HepG2 (cell line): ENCODE data around the gene GGT7.

Experiments
- ESRRA ChIP-seq: sonication (generic); formaldehyde crosslinking; IDR thresholded peaks from 2 replicates; pipeline ENCODE4 v1.5.1; 2020; ENCODE audit warnings: mild to moderate bottlenecking, low read depth, missing genetic modification reagents
- SOX6 ChIP-seq, 2 experiments: fragments of 450-650 bp in 1 of 2; sonication (generic) in 1 of 2; formaldehyde crosslinking in 1 of 2; IDR thresholded peaks; 2 replicates each; pipeline versions ENCODE4 v1.4.0 to v1.6.1; 2017 to 2020; ENCODE audit warnings: antibody characterized with exemption in 1 of 2, mild to moderate bottlenecking in 1 of 2, missing genetic modification reagents in 1 of 2
- TBX3 ChIP-seq: fragments of 450-650 bp; IDR thresholded peaks from 2 replicates; pipeline ENCODE4 v1.6.1; 2017; ENCODE audit warnings: antibody characterized with exemption, mild to moderate bottlenecking, inconsistent platforms, borderline replicate concordance
- YY1 ChIP-seq: IDR thresholded peaks from 2 replicates; pipeline ENCODE4 v1.6.1; 2011; ENCODE audit warnings: low read length, low read depth, moderate library complexity, mild to moderate bottlenecking; ENCODE audit not compliant: insufficient read depth, insufficient replicate concordance

- TF ChIP-seq TBX3: no peak
- TF ChIP-seq YY1: no peak
- TF ChIP-seq SOX6 (IDR thresholded peaks at IDR 0.05): no peak
- no peak for TF ChIP-seq SOX6 (CRISPR knock-in tag; IDR thresholded peaks at IDR 0.05)
- no peak for TF ChIP-seq ESRRA (CRISPR knock-in tag)
Measured at GRCh38 chr20:34842143-34842542, 30.5 kb downstream of the GGT7 start.
